ENCODE results near the gene EXO1.
"Not testable (repeated sequence)": the region's sequence is repeated elsewhere in the genome, so short reads cannot be mapped to it uniquely, and the experiment has no call there.

EXO1 gene

GRCh38 chr1:241836941-241837340 lies 11.1 kb upstream of the EXO1 start:
- no peak for DNase-seq (ENCODE audit: low spot score)

GRCh38 chr1:241837416-241837815 lies 10.6 kb upstream of the EXO1 start:
- DNase-seq (ENCODE audit: low spot score): no peak

- DNase-seq (ENCODE audit: low spot score): no peak
Observed at GRCh38 chr1:241837901-241838300, 10.1 kb upstream of the EXO1 start.

GRCh38 chr1:241838897-241839296 lies 9.1 kb upstream of the EXO1 start:
- no peak for DNase-seq (ENCODE audit: low spot score)

- no peak for DNase-seq (ENCODE audit: low spot score)
Observed at GRCh38 chr1:241839369-241839979, 8.5 kb upstream of the EXO1 start.

- DNase-seq (ENCODE audit: low spot score): no peak
Observed at GRCh38 chr1:241840164-241840563, 7.8 kb upstream of the EXO1 start.

GRCh38 chr1:241841691-241842090 lies 6.3 kb upstream of the EXO1 start:
- no peak for DNase-seq (ENCODE audit: low spot score)

GRCh38 chr1:241842565-241842964 lies 5.4 kb upstream of the EXO1 start:
- DNase-seq (ENCODE audit: low spot score): no peak

- DNase-seq (ENCODE audit: low spot score): no peak
Observed at GRCh38 chr1:241844593-241844992, 3.4 kb upstream of the EXO1 start.

GRCh38 chr1:241846375-241846774 lies 1.6 kb upstream of the EXO1 start:
- no peak for DNase-seq (ENCODE audit: low spot score)

GRCh38 chr1:241846862-241847539 lies 1.0 kb upstream of the EXO1 start:
- no peak for DNase-seq (ENCODE audit: low spot score)

GRCh38 chr1:241847540-241847795 lies 536 bp upstream of the EXO1 start:
- DNase-seq (ENCODE audit: low spot score): no peak

GRCh38 chr1:241848686-241849344 lies 811 bp downstream of the EXO1 start:
- DNase-seq (ENCODE audit: low spot score): no peak

- no peak for DNase-seq (ENCODE audit: low spot score)
Observed at GRCh38 chr1:241849345-241849695, 1.3 kb downstream of the EXO1 start.

- not testable (repeated sequence) for DNase-seq (ENCODE audit: low spot score)
Observed at GRCh38 chr1:241855545-241856140, 7.6 kb downstream of the EXO1 start.

GRCh38 chr1:241857131-241857530 lies 9.1 kb downstream of the EXO1 start:
- DNase-seq (ENCODE audit: low spot score): no peak

GRCh38 chr1:241860922-241861321 lies 12.9 kb downstream of the EXO1 start:
- no peak for DNase-seq (ENCODE audit: low spot score)

- no peak for DNase-seq (ENCODE audit: low spot score)
Observed at GRCh38 chr1:241869022-241869421, 21.0 kb downstream of the EXO1 start.

GRCh38 chr1:241870336-241870735 lies 22.3 kb downstream of the EXO1 start:
- no peak for DNase-seq (ENCODE audit: low spot score)

GRCh38 chr1:241870746-241871430 lies 22.9 kb downstream of the EXO1 start:
- no peak for DNase-seq (ENCODE audit: low spot score)

GRCh38 chr1:241881440-241881839 lies 33.4 kb downstream of the EXO1 start:
- no peak for DNase-seq (ENCODE audit: low spot score)

GRCh38 chr1:241883159-241883558 lies 35.2 kb downstream of the EXO1 start:
- no peak for DNase-seq (ENCODE audit: low spot score)

GRCh38 chr1:241888232-241888631 lies 40.2 kb downstream of the EXO1 start:
- DNase-seq (ENCODE audit: low spot score): no peak
